HG02571 (cell line): ENCODE results near the gene STARD10.

ENCODE experiments used
- ATAC-seq: cut with Tn5 transposase; IDR thresholded peaks from one replicate; pipeline ENCODE4 v1.9.1; 2021; ENCODE audit warnings: mild to moderate bottlenecking, moderate library complexity; ENCODE audit not compliant: unreplicated experiment

STARD10 gene

GRCh38 chr11:72767203-72768062 is 26.4 kb downstream of the STARD10 start:
- no peak for ATAC-seq

- no peak for ATAC-seq
Measured at GRCh38 chr11:72766152-72766902, 27.5 kb downstream of the STARD10 start.

DNA sequence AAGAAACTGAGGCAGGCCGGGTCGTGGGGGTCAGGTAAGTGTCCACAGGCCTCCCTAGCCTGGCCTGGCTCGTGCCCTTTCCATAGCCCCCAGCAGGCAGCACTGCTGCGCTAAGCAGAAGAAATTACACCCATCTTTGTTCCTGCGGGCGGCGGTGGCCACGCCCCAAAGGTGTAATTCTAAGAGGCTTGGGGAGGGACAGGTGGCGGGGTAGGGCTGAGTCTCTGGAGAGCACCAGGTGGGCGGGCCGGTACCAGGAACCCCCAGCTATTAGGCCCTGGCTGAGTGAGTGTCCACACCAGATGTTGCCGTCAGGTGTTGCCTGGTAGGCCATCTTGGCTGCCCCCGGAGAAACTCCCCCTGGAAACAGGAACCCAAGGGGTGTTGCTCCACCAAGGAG is 29.3 kb downstream of the STARD10 start:
- ATAC-seq = no peak

GRCh38 chr11:72763823-72764222 is 30.0 kb downstream of the STARD10 start:
- no peak for ATAC-seq

GRCh38 chr11:72762641-72763304 is 31.1 kb downstream of the STARD10 start:
- no peak for ATAC-seq

GRCh38 chr11:72760539-72761405 is 33.1 kb downstream of the STARD10 start:
- ATAC-seq = no peak

DNA sequence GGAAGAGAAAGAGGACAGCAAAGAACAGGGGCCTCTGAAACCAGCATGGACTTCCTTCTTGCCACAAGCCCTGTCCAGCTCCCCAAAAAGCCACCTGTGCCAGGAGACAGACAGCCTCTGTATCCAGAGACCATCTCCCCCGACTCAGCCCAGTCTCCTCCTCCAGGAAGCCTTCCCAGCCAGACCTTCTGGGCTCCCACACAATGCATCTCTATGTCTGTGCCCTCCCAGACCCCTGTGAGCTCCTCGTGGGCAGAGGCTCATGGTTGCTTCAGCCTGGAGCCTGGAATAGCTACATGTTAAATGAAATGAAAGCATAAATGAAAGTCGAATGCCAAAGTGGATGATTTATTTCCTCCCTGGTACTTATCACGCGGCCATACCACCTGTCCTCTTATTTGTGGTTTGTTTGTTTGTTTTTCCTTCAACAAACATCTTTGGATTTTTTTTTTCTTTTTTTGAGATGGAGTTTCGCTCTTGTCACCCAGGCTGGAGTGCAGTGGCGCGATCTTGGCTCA is 34.3 kb downstream of the STARD10 start:
- ATAC-seq = no peak

- no peak for ATAC-seq
Measured at GRCh38 chr11:72758690-72759389, 35.0 kb downstream of the STARD10 start.

GRCh38 chr11:72758304-72758689 is 35.5 kb downstream of the STARD10 start:
- no peak for ATAC-seq

DNA sequence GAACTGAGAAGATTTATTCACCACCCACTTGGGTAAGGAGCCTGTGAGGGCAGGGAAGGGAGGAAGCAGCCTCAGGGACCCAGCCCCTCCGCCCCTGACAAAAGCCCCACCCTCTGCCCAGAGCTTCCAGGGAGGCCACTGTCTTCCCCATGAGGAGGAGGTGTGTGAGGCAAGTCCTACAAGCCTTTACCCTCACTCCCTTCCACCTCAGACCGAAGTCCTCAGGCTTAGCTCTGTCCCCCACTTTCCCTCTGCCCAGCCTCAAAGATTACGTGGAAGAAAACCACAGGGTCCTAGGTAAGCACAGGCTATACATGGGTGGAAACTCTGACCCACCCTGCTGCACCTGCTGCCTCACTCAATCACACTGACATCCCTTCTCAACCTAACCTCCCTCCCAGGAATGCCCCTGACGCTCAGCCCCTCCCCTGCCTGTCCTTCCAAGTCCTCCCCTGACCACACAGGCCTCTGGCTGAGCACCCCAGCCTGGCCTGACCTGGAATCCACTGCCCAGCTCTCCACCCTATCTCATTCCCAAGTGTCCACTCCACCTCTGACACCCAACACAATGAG is 38.0 kb downstream of the STARD10 start:
- ATAC-seq = no peak

DNA sequence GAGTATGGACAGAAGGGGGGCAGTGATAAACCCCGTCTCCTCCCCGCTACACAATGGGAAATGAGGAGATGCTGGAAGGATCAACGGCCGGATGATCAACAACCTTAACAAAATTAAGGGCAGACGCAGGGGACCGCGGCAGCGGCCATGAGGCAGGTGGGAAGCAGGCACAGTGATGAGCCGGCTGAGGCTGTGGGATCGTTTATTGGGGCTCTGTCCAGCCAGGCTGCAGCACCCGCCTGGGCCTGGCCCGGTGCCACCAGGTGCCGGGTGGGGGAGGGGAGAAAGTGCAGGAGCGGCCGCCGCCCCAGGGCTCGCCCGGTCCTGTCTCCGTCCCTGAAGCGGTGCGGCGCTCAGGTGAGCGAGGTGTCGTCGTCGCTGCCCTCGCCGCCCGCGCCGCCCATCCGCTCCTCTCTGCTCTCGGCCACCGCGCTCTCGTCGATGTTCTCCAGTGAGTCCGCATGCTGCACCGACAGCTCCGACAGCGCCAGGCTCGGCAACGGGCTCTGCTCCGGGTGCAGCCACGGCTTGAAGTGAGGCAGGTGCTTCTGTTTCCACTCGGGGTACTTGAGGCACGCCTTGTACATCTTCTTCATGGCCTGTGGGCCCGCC is 39.2 kb downstream of the STARD10 start:
- ATAC-seq = no peak

DNA sequence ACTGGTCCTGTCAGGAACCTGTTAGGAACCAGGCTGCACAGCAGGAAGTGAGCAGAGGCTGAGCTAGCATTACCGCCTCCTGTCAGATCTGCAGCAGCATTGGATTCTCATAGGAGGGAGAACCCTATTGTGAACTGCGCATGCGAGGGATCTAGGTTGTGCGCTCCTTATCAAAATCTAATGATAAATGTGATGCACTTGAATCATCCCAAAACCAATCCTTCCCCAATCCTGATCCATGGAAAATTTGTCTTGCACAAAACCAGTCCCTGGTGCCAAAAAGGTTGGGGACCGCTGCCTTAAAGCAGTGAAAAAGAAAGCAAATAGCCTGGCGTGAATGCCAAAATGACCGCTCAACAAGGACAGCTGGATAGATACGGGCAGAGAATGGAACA is 39.7 kb downstream of the STARD10 start:
- ATAC-seq = no peak

DNA sequence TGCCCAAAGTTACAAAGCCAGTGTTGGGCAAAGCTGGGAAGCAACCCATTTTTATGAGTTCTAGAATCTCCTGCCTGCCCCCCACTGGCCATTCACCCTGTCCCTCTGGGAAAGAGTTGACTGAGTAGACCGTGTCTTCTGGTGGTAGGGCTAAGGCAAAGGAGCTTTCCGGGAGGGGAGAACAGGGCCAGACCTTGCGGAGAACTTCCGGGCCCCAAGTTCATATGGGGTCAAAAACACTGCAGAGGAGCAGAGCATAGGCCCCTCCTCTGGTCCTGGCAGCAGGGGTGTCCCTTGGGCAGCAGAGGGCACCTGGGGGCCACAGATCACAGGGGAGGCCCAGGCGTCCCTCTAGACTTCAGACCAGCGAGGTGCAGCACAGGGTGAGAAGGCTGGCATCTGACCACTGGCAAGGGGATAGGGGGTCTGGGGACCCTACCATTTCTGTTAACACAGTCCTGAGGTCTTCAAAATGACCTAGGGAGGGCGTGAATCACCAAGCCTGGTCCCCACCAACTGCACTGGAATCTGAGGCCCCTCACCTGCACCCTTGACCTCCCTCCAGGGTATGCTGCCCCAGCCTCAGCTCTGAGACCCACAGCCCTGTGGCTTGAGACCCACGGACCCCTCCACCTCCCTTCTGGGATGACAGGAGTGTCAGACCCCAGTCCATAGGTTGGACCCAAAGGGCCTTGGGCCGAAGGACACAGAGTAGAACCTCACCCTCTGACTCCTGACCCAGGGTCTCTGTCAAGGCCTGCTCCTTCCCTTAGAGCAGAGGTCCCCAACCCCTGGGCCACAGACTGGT is 40.3 kb downstream of the STARD10 start:
- no peak for ATAC-seq

DNA sequence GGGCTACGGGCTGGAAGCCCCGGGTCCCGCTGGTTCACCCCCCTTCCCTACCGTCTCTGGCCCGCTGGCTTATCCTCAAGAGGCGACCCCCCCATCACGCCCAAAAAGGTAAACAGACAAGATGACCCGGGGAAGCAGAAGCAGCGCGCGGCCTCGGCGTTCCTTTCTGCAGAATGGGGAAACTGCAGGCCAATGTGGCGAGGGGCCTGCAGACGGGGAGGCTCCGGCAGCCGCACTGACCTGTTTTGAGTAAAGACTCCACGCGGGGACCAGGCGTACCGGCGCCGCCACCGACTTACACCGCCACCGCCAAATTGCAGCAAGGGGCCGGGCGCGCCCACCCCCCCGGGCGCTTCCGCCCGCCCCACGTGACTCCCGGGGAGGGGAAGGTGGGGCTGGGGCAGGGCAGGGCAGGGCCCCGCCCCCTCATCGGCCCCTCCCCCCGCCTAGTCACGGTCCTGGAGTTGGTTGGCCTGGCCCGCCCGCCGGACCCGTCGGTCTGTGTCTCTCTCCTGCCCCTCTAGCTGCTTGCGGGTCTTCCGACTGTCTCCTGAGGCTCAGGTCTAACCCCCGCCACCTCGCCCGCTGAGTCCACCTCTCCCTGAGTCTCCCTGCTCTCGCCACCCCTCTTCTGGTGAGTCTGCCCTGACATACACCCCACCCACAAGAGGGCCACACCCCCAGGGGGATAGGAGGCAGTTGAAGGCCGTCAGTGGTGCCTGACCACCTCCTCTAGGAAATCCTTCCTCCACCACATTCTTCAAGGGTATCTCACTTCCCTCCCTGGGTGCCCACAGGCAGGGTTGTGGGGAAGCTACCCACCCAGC is 41.5 kb downstream of the STARD10 start, which contains the start of gene ARAP1:
Gene ARAP1, minus strand, starts transcription at position 321 of the 827 bp plus-strand sequence. CDS start 25,280 bp downstream, outside the sequence.
- ATAC-seq = peak; percentile 62

DNA sequence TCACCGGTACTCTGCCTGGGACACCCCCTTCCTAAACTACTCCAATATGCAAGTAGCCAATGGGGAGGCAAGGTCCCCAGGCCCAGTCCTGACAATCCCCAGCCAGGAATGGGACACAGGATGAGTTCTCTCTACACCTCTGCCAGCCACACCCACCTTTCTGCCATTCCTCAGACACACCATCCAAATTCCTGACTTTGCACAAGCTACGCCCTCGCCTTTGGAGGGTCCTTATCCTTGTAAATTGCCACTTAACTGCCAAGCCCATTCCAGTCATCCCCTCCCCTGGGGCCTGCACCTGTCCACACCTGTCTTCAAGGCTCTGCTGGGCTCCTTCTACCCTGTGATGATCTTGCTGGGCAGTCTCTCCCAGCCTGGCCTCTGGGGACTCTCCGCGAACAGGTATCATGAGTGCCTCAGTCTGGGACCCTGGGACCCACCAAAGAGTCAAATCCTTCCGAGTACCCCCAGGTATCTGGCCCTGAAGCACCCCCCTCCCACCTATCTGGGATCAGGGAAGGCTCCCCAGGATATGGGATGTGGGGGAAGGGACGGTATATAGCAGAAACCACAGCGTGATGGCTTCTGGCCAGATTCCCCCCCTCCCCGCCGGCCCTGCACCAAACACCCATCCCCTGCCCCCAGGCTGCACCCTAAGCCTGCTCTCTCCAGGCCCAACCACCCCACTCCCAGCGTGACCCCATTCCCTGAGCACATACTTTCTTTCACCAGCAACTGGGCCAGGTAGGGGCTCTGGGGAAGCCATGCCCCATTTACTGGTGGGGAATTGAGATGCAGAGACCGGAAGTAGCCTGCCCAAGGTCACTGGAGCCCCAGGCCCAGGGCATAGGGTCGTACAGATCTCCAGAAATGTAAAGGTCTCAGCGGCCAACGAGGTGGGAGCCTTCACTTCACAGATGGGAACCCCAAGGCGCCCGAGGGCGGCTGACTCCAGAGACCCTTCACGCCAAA is 42.4 kb downstream of the STARD10 start:
- ATAC-seq = no peak

DNA sequence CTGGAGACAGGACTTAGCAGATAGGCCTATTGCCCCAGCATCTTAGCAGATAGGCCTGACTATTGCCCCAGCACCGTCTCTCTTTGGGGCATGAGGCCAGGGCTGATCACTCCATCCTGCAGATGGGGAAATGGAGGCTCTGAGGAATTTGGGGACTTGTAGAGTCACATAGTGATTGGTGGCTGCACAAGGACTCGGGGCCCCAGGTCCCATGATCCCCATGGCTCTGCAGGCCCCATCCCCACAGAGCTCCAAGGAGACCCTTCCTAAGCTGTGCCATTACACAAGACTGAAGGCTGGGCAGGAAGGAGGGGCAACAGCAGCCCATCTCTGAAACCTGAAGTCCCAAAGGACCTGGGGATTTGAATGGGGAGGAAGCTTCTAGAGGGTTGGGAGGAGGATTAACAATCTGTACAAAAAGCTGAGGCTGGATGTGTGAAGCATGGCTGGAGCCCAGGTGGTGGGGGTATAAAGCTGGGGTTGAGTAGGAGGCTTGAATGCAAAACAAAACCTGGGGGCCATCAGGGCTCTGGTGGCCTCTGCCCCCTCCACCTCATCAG is 43.2 kb downstream of the STARD10 start:
- ATAC-seq = no peak
